Measurements from ENCODE around the gene RUFY3.
"Not testable (repeated sequence)": the region's sequence is repeated elsewhere in the genome, so short reads cannot be mapped to it uniquely, and the experiment has no call there.

RUFY3 gene

GRCh38 chr4:70706044-70706461, 15.7 kb upstream of the RUFY3 start:
- no peak for DNase-seq (ENCODE audit: low read depth)

- DNase-seq (ENCODE audit: low read depth): no peak
Measured at GRCh38 chr4:70706516-70706915, 15.2 kb upstream of the RUFY3 start.

GRCh38 chr4:70709611-70710205, 12.1 kb upstream of the RUFY3 start:
- DNase-seq (ENCODE audit: low read depth): no peak

GRCh38 chr4:70711599-70711998, 10.2 kb upstream of the RUFY3 start:
- no peak for DNase-seq (ENCODE audit: low read depth)

GRCh38 chr4:70712150-70712549, 9.6 kb upstream of the RUFY3 start:
- DNase-seq (ENCODE audit: low read depth): no peak

GRCh38 chr4:70712604-70713452, 8.9 kb upstream of the RUFY3 start:
- no peak for DNase-seq (ENCODE audit: low read depth)

GRCh38 chr4:70713453-70714078, 8.2 kb upstream of the RUFY3 start:
- DNase-seq (ENCODE audit: low read depth): no peak

- no peak for DNase-seq (ENCODE audit: low read depth)
Measured at GRCh38 chr4:70714079-70714887, 7.5 kb upstream of the RUFY3 start.

GRCh38 chr4:70715097-70715496, 6.7 kb upstream of the RUFY3 start:
- DNase-seq (ENCODE audit: low read depth): no peak

- no peak for DNase-seq (ENCODE audit: low read depth)
Measured at GRCh38 chr4:70718811-70719604, 2.8 kb upstream of the RUFY3 start.

- DNase-seq (ENCODE audit: low read depth): peak; percentile 20
Measured at GRCh38 chr4:70722199-70722791, 531 bp downstream of the RUFY3 start.

GRCh38 chr4:70724463-70724862, 2.7 kb downstream of the RUFY3 start:
- no peak for DNase-seq (ENCODE audit: low read depth)

- DNase-seq (ENCODE audit: low read depth): no peak
Measured at GRCh38 chr4:70725633-70726032, 3.9 kb downstream of the RUFY3 start.

- not testable (repeated sequence) for DNase-seq (ENCODE audit: low read depth)
Measured at GRCh38 chr4:70726515-70726914, 4.8 kb downstream of the RUFY3 start.

GRCh38 chr4:70728091-70728490, 6.3 kb downstream of the RUFY3 start:
- no peak for DNase-seq (ENCODE audit: low read depth)

- DNase-seq (ENCODE audit: low read depth): not testable (repeated sequence)
Measured at GRCh38 chr4:70732878-70733277, 11.1 kb downstream of the RUFY3 start.

- DNase-seq (ENCODE audit: low read depth): no peak
Measured at GRCh38 chr4:70734168-70734954, 12.6 kb downstream of the RUFY3 start.

- DNase-seq (ENCODE audit: low read depth): no peak
Measured at GRCh38 chr4:70734971-70735370, 13.2 kb downstream of the RUFY3 start.

- not testable (repeated sequence) for DNase-seq (ENCODE audit: low read depth)
Measured at GRCh38 chr4:70735915-70736314, 14.2 kb downstream of the RUFY3 start.

GRCh38 chr4:70737006-70737405, 15.2 kb downstream of the RUFY3 start:
- no peak for DNase-seq (ENCODE audit: low read depth)
